ENCODE measurements around the gene SNX1.

The SNX1 gene

GRCh38 chr15:64146041-64146440 is 50.3 kb downstream of the SNX1 start:
- no peak for DNase-seq (ENCODE audit: low read depth, low spot score)

DNA sequence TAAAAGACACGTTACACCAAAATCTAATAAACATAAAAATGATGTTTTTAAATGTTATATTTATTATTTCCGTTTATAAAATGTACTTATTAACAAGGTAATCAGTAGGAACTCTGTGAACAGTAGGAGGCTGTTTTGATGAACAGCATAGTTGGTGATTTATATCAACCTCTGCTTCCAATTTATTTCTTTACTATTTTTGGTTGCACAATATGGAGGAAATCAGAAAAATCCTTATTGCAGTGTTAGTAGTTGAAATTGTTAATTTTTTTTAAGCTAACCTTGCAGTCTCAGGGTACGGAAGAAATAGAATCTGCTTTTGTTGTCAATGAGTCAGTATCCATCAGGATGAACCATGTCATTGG is 50.7 kb downstream of the SNX1 start:
- DNase-seq (ENCODE audit: low read depth, low spot score): no peak

- no peak for DNase-seq (ENCODE audit: low read depth, low spot score)
Measured at GRCh38 chr15:64146885-64147681, 51.3 kb downstream of the SNX1 start.

DNA sequence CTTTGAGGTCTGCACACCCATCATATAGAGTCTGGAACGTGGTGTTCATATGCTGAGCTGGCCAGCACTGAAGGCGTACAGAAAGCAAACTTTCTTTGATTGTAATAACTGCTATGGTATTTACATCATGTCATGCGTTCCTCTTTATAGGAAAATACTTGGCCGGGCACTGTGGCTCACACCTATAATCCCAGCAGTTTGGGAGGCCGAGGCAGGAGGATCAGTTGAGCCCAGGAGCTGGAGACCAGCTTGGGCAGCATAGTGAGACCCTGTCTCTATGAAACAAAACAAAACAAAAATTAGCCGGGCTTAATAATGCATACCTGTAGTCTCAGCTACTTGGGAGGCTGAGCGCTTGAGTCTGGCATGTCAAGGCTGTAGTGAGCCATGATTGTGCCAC is 52.4 kb downstream of the SNX1 start:
- no peak for DNase-seq (ENCODE audit: low read depth, low spot score)

DNA sequence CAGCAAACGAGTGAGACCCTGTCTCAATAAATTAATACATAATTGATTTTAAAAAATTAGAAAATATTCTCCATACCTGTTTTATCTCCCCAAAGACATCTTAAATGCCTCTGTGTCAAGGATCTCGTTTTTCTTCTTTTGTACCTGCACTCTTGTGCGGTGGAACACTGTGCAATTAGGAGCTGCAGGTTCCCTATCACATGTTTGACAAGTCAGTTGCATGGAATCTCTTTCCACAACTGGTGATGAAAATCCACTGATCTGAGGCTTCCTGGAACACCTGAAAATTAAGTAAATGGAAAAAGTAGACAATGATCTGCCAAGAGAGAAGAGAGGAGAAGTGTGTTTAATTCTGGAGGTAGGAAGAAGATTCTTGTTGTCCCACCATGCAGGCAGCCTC is 52.8 kb downstream of the SNX1 start:
- DNase-seq (ENCODE audit: low read depth, low spot score): no peak

- no peak for DNase-seq (ENCODE audit: low read depth, low spot score)
Measured at GRCh38 chr15:64149424-64149823, 53.6 kb downstream of the SNX1 start.

- no peak for DNase-seq (ENCODE audit: low read depth, low spot score)
Measured at GRCh38 chr15:64149893-64150578, 54.3 kb downstream of the SNX1 start.

GRCh38 chr15:64151727-64152506 is 56.1 kb downstream of the SNX1 start, which contains the start of gene SNX22:
Gene SNX22 (plus strand): TSS chr15:64151731. CDS start chr15:64151776, 45 bp downstream.
- no peak for DNase-seq (ENCODE audit: low read depth, low spot score)

DNA sequence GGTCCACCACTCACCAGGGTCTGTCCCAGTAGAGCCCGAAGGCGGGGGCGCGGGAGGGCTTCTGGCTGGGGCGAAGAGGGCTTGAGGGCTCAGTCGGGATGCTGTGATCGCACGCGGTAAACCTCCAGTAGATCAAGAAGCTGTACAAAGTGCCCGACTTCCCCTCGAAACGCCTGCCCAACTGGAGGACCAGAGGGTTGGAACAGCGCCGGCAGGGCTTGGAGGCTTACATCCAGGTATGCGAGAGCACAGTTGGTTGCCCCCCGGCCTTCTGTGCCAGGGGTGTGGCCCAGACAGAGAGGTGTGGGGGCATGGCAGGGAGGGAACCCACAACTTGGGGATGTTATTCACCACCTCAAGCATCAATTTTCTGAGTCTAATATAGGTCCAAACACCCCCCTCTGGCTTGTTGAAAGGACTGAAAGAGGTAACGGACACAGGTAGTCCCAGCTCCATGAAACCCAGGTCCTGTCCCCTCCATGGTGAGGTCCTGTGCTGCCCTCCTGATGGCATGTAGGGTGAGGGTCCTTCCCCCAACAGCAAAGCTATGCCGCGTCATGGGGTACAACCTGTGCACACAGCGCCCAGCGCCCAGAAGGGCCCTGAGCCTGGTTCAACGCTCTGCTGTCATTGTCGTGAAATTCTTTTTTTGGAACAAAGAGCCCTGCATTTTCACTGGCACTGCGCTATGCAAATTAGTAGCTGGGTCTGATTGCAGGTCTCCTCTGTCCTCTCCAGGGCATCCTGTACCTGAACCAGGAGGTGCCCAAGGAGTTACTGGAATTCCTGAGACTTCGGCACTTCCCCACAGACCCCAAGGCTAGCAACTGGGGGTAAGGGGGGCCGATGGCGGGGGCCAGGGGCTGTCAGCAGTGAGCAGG is 57.0 kb downstream of the SNX1 start:
- no peak for DNase-seq (ENCODE audit: low read depth, low spot score)

GRCh38 chr15:64153480-64154367 is 57.9 kb downstream of the SNX1 start:
- peak; percentile 85 for DNase-seq (ENCODE audit: low read depth, low spot score)

DNA sequence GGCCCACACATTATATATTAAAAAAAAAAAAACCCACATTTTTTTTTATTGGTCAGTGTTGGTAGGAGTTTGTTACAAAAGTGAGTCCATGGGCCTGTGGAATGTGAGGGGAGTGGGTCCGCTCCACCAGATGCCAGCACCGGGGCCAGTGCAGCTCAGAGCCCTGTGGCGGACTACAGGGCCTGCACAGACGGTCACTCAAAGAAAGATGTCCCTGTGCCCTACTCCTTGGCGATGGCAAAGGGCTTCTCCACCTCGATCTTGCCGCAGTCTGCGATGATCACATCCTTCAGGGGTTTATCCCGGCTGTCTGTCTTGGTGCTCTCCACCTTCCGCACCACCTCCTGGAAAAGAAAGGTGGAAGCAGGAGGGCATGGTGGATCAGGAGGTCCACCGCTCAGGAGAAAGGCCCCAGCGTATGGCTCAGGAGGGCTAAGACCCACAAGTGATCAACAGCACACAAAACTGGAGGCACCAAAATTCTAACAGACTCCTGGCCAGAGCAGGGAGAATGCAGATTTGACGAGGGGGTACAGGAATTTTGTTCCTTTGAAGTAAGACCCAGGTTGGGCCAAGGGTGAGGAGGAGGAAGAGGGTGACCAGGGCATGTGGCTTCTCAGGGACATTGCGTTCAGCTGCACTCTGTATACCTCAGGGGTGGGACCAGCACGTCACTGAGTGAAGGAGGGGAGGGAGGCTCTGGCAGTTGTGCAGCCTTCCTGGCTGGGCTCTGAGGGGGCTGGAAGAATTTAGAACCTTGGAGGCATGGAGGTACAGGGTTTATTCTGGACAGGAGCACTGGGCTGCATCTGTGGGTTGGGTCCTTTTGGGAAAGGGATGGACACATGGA is 60.2 kb downstream of the SNX1 start:
- no peak for DNase-seq (ENCODE audit: low read depth, low spot score)

GRCh38 chr15:64156652-64157331 is 61.0 kb downstream of the SNX1 start:
- DNase-seq (ENCODE audit: low read depth, low spot score): no peak

GRCh38 chr15:64157599-64158125 is 61.9 kb downstream of the SNX1 start:
- no peak for DNase-seq (ENCODE audit: low read depth, low spot score)

- DNase-seq (ENCODE audit: low read depth, low spot score): no peak
Measured at GRCh38 chr15:64158363-64159134, 62.8 kb downstream of the SNX1 start.

DNA sequence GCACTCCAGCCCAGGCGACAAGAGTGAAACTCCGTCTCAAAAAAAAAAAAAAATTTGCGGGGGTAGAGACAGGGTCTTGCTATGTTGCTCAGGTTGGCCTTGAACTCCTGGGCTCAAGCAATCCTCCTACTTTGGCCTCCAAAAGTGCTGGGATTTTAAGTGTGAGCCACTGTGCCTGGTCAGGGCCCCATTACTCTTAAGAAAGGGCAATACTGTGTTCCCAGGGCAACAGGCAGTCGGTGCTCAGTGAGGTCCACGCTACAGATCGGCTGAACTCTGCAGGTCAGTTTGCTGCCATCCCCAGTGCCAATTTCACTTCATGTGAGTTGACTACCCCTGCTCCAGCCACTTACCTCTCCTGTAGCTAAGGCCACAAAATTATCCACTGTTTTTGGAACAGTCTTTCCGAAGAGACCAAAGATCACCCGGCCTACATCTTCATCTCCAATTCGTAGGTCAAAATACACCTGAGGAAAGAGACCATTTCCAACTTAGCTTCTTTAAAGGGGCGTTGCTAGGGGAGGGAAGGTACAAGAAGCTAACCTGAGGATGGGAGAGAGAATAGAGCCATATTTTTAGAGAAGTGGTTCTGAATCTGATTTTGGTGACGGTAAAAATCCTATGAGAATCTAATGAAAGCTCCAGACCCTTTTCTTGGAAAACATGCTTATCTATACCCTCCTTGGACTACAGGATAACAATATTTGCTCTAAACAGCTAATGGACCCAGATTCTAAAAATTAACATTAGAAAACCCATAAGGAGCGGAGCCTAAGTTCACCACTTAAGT is 66.1 kb downstream of the SNX1 start:
- DNase-seq (ENCODE audit: low read depth, low spot score): no peak

- no peak for DNase-seq (ENCODE audit: low read depth, low spot score)
Measured at GRCh38 chr15:64162478-64162868, 66.7 kb downstream of the SNX1 start.
